Measurements from ENCODE around the gene CHKA.

CHKA gene

GRCh38 chr11:68057807-68058206 lies 63.4 kb downstream of the CHKA start:
- TF ChIP-seq YY1 (IDR thresholded peaks at IDR 0.05; ENCODE audit: low read depth) (no peak), TEAD4 (IDR thresholded peaks at IDR 0.05) (no peak), ZBTB7A (IDR thresholded peaks at IDR 0.05; ENCODE audit: low read depth) (no peak), CREB1 (IDR thresholded peaks at IDR 0.05; ENCODE audit: low read depth) (no peak), RAD21 (IDR thresholded peaks at IDR 0.05; ENCODE audit: low read depth) (no peak), CEBPB (IDR thresholded peaks at IDR 0.05) (no peak)

GRCh38 chr11:68056317-68057285 lies 64.6 kb downstream of the CHKA start:
- TF ChIP-seq YY1 (IDR thresholded peaks at IDR 0.05; ENCODE audit: low read depth) (no peak), TCF12 (IDR thresholded peaks at IDR 0.05; ENCODE audit: low read depth) (no peak), CEBPB (IDR thresholded peaks at IDR 0.05) (no peak)

- TF ChIP-seq USF1 (IDR thresholded peaks at IDR 0.05): no peak
- TF ChIP-seq ZBTB7A (IDR thresholded peaks at IDR 0.05; ENCODE audit: low read depth): no peak
- no peak for TF ChIP-seq CEBPB (IDR thresholded peaks at IDR 0.05)
- TF ChIP-seq REST (IDR thresholded peaks at IDR 0.05; ENCODE audit: low read depth): no peak
- no peak for TF ChIP-seq MAX (IDR thresholded peaks at IDR 0.05)
Observed at GRCh38 chr11:68053981-68054812, 67.0 kb downstream of the CHKA start.

- no peak for TF ChIP-seq USF1 (IDR thresholded peaks at IDR 0.05)
- no peak for TF ChIP-seq CREB1 (IDR thresholded peaks at IDR 0.05; ENCODE audit: low read depth)
- no peak for TF ChIP-seq EGR1 (IDR thresholded peaks at IDR 0.05)
- no peak for TF ChIP-seq ZBTB7A (IDR thresholded peaks at IDR 0.05; ENCODE audit: low read depth)
- TF ChIP-seq REST (IDR thresholded peaks at IDR 0.05; ENCODE audit: low read depth): no peak
- no peak for TF ChIP-seq MAX (IDR thresholded peaks at IDR 0.05)
- TF ChIP-seq TAF1 (IDR thresholded peaks at IDR 0.05; ENCODE audit: low read depth): no peak
- TF ChIP-seq FOXM1 (IDR thresholded peaks at IDR 0.05; ENCODE audit: borderline replicate concordance, low read depth): no peak
- TF ChIP-seq CEBPB (IDR thresholded peaks at IDR 0.05): no peak
- TF ChIP-seq YY1 (IDR thresholded peaks at IDR 0.05; ENCODE audit: low read depth): no peak
- no peak for TF ChIP-seq TEAD4 (IDR thresholded peaks at IDR 0.05)
- TF ChIP-seq TCF12 (IDR thresholded peaks at IDR 0.05; ENCODE audit: low read depth): no peak
- no peak for TF ChIP-seq NFIC (IDR thresholded peaks at IDR 0.05)
- TF ChIP-seq EP300 (IDR thresholded peaks at IDR 0.05; ENCODE audit: borderline replicate concordance): no peak
- TF ChIP-seq RAD21 (IDR thresholded peaks at IDR 0.05; ENCODE audit: low read depth): no peak
Observed at GRCh38 chr11:68053117-68053516, 68.1 kb downstream of the CHKA start.

- TF ChIP-seq TEAD4 (IDR thresholded peaks at IDR 0.05): no peak
- TF ChIP-seq FOXM1 (IDR thresholded peaks at IDR 0.05; ENCODE audit: borderline replicate concordance, low read depth): no peak
- TF ChIP-seq TAF1 (IDR thresholded peaks at IDR 0.05; ENCODE audit: low read depth): no peak
- no peak for TF ChIP-seq RAD21 (IDR thresholded peaks at IDR 0.05; ENCODE audit: low read depth)
- TF ChIP-seq REST (IDR thresholded peaks at IDR 0.05; ENCODE audit: low read depth): no peak
- no peak for TF ChIP-seq EP300 (IDR thresholded peaks at IDR 0.05; ENCODE audit: borderline replicate concordance)
- no peak for TF ChIP-seq CEBPB (IDR thresholded peaks at IDR 0.05)
- TF ChIP-seq MAX (IDR thresholded peaks at IDR 0.05): no peak
- TF ChIP-seq CREB1 (IDR thresholded peaks at IDR 0.05; ENCODE audit: low read depth): no peak
- TF ChIP-seq TCF12 (IDR thresholded peaks at IDR 0.05; ENCODE audit: low read depth): no peak
- TF ChIP-seq USF1 (IDR thresholded peaks at IDR 0.05): no peak
- no peak for TF ChIP-seq ZBTB7A (IDR thresholded peaks at IDR 0.05; ENCODE audit: low read depth)
- no peak for TF ChIP-seq NFIC (IDR thresholded peaks at IDR 0.05)
- TF ChIP-seq YY1 (IDR thresholded peaks at IDR 0.05; ENCODE audit: low read depth): no peak
- no peak for TF ChIP-seq EGR1 (IDR thresholded peaks at IDR 0.05)
Observed at GRCh38 chr11:68052137-68052873, 68.9 kb downstream of the CHKA start.
